ENCODE measurements around the gene MYL5.

MYL5 gene

DNA sequence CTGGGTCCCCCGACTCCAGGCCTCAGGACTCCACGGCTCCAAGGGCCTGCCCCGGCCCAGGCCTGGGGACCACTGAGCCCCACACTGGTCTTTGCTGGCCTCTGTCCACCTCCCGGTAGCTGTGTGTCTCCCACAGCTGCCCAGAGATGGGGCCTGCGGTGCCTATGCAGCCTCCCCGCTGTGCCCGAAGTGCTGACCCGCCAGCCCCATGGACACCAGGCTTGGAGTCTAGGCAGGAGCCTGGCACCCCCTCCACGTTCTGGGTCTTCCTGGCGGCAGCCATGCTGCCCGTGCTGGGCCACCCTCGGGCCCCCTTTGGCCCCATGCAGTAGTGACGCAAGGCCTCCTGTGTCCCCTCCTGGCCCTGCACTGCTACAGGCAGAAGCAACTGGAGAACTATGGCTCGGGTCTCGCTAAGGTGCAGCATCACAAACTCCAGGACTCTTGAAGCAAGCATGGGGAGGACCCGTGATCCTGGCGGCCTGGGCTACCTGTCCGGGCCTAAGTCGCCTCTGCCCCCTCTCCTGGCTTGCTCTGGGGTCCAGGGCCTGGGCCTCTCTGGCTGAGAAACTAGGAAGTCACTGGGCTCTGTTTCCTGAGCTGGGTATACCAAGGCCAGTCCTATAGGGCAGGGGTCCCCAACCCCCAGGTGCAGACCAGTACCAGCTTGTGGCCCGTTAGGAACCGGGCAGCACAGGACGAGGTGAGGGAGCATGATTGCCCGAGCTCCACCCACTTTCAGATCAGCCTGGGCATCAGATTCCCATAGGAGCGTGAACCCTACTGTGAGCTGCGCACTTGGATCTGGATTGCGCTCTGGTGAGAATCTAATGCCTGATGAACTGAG is 917 bp downstream of the MYL5 start:
- no peak for DNase-seq

DNA sequence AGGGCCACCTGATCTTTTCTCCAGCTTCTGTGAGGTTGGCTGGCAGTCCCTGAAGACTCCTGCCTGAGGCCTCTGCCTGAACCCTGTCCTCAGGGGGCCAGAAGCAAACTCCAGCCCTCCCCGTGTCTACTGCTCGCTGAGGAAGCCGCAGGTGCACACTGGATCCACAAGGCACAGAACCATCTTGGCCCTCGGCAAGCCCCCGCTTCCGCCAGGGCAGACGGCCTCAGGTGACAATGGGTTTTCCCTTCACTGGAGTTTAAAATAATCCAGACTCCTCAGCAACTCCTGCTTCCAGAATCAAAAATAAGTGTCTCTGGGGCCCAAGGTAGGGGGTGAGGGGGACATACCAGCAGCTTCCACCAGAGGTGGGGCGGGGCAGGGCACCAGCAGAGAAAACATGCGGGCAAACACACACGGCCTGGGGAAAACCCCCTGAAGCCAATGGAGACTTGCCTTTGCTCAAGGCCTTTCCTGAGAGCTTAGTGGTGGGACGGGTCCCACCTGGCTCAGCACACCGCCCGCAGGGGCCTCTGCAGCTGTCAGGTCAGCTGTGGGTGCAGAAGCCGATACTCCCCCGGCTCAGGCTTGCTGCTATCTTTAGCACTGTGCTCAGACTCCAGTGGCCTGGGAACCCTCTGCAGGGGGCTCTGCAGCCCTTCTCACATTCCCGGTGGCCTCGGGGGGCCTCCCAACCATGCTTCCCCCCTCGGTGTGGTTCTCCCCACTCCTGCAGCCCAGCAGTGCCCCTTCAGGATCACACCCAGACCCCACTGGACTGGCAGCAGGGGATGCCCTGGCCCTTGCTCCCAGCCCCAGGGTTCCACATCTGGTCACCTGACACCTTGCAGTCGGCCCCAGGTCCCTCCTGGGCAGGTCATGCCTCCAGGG is 1.9 kb downstream of the MYL5 start:
- no peak for DNase-seq

DNA sequence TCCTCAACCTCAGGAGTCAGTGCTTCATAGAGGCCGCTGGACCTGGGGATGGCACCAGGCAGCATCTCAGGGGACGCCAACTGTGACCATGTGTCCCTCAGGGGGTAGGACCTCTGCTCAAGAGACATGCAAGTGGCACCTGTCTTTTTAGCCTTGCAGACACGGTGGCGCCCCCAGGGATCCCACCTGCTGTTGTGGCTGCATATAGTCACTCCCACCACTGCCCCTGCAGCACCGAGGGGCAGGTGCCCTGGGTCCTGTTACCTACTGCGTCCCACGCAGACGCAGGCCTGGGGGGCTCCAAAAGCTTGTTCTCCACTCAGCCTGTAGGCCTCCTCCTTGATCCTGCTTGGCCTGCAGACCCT is 2.5 kb downstream of the MYL5 start:
- DNase-seq: no peak

DNA sequence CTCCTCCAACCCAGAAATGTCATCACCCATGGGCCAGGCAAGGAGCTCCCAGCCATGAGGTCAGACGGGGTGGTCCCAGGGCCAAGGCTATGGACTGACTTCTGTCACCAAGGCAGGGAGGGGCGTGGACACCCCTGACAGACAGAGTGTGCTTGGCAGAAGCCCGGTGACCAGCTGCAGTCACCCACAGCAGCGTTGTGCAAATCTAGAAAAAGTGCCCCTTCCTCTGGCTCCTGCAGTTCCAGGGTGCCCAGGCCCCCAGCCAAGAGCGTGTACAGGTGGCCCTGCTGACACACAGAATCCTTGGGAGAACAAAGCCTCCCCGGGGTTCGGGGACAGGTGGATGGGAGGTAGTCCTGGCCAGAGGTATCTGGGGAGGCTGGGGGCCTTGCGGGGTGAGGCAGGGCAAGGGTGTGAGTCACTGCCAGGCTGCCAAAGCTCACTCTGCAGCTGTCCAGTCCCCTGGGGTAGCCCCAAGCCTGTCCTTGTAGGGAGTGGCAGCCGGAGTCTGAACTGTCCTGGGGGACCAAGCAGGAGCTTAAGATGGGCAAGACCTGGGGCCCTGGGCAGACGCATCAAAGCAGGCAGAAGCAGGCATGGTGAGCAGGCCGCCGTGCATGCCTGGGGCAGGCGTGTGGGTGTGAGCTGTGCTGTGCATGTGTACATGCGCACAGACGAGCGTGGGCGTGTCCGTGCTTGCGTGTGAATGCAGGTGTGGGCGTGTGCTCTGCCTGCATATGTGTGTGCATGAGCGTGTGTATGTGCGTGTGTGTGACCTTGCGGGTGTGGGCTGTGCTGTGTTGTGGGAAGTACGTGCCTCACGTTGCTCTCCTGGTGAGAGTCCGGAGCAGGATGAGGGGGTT is 3.3 kb downstream of the MYL5 start:
- DNase-seq: no peak

DNA sequence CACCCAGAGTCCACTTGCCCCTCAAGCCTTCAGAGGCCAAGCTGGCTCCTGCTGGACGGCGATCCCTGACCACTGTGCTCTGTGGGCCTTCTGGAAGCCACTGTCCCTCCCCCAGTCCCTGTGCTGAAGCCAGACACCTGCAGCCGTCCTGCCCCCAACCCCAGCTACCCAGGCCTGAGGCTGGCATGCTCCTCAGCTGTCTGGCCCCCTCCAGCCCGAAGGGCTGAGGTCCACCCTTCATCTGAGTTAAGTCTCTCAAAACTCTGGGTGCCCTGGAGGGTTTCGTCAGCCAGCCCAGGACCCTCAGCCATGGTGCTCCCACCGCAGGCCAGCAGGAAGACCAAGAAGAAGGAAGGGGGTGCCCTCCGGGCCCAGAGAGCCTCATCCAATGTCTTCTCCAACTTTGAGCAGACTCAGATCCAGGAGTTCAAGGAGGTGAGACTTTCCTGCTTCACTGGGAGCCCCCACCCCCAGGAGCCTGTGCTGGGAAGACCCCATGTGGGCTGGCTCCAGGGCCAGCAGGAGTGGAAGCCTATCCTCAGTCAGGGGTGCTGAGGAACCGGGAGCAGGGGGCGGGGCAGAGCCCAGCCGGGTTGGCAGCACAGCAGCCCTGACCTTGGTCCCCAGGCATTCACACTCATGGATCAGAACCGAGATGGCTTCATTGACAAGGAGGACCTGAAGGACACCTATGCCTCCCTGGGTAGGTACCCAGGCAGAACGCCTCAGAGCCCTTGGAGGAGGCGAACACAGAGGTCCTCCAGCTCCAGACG is 4.2 kb downstream of the MYL5 start:
- no peak for DNase-seq

DNA sequence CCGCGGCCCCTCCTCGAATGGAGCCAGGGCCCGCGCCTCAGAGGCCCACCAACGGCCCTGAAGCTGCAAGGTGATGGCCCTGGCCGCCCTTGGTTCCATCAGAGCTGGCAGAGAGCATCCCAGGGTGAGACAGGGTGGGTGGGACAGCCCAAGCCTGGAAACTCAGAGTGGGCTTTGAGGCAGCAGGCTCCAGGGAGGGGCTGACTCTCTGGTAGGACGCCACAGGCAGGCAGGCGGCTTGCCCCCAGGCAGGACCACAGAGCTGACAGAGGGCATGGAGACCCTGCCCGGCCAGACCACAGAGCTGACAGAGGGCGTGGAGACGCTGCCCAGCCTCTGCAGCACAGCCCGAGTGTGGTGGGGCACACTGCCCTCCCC is 4.8 kb downstream of the MYL5 start:
- DNase-seq: no peak

DNA sequence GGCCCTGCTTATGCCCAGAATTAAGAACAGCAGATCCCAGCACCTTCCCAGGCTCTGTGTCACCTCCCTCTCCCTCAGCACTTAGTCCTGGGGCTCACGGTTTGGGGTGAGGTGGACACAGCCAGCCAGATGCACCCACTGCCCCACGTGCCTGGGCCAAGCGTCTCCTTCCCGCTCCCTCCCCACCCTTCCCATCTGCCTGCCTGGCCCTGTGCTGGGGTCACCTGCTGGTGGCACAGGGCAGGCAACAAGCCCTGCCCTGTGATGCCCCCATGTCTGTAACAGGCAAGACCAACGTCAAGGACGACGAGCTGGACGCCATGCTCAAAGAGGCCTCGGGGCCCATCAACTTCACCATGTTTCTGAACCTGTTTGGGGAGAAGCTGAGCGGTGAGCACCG is 5.3 kb downstream of the MYL5 start:
- no peak for DNase-seq

DNA sequence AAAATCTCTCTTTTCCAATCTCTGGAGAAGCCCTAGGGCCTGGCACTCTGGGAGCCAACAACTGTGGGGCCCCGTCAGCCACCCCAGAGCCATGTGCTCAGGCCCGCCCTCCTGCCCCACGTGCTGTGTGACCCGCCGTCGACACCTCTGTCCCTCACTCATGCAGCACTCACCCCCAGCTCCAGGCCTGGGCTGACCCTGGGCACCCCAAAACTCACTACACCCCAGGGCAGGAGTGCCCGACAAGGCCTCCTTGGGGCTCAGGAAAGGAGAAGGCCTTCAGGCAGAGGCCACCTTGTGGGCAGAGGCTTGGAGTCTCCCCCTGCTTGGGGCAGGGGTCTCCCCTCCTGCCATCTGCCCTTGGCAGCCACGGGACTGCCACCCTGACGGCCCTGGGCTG is 5.7 kb downstream of the MYL5 start:
- no peak for DNase-seq

DNA sequence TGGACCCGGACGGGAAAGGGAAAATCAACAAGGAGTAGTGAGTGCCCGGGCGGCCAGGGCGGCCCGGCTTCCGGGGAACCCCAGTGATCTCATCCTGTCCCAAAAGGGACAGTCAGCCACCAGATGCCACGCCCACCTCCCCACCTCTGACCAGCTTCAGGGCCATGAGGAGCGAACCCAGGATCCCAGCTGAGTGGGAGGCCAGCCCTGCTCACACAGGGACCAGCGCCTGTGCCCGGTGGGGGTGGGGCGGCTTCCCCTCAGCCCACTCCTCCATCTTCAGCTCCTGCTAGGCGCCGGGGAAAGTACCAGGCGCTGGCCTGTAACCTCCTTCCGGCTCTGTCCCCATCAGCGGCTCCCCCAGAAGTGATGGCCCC is 6.2 kb downstream of the MYL5 start:
- no peak for DNase-seq

DNA sequence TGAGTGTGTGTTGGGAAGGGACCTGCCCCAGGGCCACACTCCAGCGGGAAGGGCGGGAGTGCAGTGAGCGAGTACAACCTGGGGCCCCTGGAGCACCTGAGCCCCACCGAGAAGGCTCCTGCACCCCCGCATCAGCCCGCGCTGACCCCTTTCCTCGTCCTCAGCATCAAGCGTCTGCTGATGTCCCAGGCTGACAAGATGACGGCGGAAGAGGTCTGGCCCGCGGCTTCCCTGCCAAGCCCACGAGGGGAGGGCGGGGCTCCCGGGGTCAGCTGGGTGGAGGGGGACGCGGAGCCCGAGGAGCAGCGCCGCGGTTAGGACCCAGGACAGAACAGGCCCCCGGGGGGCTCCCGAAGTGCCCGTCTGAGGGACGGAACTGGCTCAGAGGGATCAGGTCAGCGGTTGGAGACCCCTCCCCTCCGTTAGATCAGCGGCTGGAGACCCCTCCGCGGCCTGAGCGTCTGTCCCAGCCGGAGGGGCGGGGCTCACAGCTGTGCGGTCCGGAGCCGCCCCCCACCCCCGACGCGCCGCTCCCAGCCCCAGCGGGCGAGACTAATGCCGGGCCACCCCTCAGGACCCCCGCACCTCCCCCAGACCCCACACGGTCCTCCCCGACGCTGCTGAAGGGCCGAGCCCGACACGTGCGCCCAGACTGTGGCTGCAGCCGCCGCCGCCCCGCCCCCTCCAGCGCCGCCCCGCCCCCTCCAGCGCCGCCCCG is 6.7 kb downstream of the MYL5 start:
- peak; percentile 18 for DNase-seq

DNA sequence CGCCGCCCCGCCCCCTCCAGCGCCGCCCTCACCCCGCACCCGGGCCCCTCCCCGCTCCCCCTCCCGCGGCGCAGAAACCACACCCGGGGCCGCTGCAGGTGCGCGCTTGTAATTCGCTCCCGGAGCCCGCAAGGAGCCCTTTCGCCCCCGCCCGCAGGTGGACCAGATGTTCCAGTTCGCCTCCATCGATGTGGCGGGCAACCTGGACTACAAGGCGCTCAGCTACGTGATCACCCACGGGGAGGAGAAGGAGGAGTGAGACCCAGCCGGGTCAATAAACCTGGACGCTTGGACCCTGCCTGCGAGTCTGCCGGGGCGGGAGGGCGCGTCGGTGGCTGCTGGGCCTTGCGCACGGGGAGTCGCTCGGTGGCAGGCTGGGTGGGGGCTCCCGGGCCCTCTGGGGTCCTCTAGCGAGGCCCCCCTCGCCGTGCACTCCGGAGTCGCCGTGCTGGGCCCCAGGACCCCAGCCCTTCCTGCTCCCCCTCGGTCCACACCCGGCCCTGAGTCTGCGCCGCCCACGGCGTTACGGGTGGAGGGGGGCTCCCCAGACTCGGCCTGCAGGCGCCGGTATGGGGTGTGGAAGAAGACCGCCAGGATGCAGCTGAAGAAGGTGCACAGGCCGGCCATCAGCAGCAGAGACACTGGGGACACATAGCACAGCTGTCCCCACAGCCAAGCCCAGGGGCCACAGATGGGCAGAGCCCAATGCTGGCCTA is 7.6 kb downstream of the MYL5 start:
- peak; percentile 27 for DNase-seq

DNA sequence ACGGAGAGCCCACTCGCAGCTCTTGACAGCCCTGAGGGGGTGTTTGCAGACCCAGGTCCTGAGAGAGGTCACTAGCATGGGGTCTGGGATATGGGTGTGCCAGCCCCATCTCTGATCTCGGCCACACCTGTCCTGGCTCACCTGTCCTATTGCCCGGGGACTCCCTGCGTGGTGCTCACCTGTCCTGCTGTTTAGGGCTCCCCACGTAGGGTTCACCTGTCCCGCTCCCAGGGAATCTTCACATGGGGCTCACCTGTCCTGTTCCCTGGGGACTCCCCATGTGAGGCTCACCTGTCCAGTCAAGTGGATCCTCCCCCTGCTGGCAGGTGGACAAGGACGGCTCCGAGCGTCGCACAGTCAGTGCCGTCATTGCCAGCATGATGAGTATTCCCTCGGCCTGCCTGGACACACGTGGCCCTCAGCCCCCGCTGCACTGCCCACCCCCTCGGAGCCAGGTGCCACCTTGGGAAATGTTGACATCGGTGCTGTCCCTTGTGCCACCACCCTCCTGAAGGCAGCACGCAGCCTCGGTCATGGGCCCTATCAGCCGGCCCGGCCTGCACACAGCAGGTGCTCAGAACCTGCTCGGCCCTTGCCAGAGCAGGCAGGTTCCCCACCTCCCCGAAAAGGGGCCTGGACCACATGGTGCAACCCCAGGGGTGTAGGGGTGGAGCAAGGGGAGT is 8.3 kb downstream of the MYL5 start:
- no peak for DNase-seq

DNA sequence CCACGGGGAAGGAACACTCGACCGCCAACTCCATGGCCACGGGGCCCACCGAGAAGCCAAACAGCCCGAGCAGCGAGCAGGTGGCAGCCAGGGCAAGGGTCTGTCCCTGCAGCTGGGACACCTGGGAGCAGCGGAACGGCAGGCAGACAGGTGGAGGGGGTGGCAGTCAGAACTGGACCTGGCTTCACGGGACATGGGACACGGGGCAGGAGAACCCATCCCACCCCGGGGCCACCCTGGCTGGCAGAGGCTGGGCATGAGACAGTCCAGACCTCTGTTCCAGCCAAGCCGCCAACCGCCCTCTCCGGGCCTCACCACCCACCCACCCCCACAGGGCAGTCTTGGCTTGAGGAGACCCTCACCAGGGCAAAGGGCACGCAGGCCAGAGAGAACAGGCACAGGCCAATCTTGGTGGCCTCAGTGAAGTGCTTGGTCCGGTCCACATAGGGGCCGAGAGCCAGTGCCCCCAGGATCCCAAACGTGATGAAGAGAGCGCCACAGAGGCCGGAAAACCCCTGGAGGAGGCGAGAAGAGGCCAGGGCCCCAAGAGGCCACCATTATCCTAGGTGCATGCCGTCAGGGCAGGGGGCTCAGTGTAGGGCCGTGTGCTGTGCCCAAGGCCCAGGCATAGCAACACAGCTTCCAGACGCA is 9.0 kb downstream of the MYL5 start:
- DNase-seq: no peak

DNA sequence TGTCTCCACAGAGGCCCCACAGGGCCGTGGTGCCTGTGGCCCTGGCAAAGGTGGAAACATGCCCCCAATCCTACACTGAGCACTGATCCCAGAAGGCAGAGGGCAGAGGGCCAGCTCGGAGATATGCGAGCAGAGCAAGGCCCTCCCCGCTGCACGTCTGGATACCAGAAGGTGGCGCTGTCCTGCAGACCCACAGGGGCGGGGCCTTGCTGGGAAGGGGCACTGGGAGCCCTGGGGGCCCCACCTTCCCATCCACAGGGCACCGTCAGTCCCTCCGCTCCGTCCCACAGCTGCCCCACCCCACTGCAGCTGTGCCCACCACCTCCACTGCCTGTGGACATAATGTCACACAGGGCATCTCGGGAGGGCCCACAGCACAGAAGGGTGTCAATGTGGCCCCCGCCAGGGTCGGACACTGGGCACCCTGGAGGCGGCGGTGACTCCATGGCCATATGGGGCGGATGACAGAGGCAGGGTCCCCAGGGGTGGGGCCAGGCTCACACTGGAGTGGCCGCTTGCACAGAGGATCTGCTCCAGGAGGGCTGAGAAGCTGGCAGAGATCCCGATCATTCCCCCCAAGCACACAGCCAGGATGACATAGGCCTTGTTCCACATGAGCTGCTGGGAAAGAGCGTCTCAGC is 9.8 kb downstream of the MYL5 start:
- no peak for DNase-seq

DNA sequence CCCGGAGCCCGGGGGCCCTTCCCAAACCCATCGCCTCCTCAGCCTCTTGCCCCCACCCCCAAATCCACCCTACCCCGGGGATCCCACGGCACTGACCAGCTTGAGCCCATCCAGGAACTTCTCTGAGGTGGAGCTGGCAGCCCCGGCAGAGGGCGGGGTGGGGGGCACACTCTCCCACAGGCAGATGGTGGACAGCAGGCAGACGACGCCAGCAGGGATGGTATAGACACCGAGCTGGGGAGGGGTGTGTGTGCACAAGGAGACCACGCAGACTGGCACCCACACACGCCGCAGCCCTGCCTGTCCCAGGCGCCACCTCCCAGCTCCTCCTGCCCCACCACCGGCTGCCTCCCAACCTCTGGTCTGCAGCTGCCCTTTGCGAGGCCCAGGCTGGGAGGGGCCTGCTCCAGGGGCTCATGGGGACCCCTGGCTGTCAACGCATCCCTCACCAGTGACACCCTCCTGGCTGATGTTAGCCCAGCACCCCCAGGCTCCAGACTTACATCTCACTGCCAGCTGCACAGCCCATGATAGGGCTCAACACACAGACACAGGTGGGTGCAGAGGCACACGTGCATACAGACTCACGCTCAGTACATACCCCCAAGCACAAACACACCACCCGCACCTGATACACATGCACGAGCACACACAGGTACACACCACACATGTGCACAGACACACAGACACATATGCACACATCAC is 10.4 kb downstream of the MYL5 start:
- no peak for DNase-seq

DNA sequence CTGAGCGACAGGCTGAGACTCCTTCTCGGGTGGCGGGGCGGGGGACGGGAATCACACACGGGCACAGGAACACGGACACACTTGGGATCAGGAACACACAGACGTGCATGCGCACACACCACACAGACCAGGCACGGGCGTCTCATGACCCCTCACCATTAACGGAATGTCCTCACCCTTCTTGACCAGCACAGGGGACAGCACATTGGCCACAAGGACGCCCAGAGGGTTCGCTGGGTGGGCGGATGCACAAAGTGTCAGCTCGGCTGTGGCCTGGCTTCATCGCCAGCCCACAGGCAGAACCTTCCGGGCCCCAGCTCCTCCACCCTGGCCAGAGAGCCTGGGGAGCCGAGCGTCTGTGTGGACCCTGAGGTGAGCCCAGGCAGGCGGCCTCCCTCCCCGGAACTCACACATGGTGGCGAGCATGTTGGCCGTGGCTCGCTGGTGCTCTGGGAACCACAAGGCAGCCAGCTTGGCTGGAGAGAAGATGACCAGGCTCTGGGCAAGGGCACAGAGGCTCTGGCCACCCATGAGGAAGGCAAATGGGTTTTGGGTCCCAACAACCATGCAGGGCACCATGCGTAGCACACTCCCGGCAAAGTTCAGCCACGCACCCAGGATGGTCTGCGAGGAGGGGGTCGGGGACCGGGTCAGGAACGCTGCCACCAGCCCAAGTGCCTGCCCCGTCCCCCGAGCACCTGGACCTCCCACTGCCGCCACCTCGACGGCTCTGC is 11.5 kb downstream of the MYL5 start:
- no peak for DNase-seq

DNA sequence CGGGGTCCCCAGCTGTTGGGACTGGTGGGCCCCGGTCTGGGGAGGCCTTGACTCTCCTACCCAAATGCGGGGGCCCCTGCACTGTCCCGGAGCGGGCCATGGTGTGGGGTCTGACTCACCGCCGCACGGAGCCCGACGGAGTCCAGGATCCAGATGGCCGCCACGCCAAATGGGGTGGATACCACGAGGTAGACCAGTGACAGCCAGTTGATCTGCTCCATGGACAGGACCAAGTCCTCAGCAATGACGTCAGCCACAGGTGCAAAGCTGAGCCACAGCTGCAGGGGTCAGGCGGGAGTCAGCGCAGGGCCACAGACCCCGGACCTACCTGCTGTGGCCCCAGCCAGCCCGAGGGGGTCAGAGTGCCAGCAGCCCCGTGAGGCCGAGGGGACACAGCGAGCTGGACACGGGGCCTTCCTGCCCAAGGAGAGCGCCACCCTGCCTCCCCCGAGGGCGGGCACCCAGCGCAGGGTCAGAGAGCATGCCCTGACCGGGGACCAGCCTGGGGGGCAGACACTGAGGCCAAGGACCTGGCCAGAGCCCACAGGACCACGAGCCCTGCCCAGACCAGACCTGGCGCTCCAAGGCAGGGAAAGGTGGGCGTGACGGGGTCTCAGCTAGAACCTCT is 12.2 kb downstream of the MYL5 start:
- no peak for DNase-seq

All from NCI-H1105 treated with DMSO at 0.1 percent for 48 hours (cell line).